ENCODE results near the gene DHCR24.

The DHCR24 gene

GRCh38 chr1:54857746-54858561 is 29.0 kb downstream of the DHCR24 start:
- H3K4me3 ChIP-seq (ENCODE audit: low read depth, low read length): no peak overlapping the region
- no peaks in the 10 kb centered on the region for H3K27me3 ChIP-seq (ENCODE audit: control insufficient read depth, insufficient read depth, low read length)
- no peaks in the 10 kb centered on the region for H3K4me1 ChIP-seq (ENCODE audit: control insufficient read depth, insufficient read depth, low read length)
- H3K36me3 ChIP-seq (ENCODE audit: control insufficient read depth, insufficient read depth, low read length): peaks cover 51% of the 10 kb centered on the region
- no peak overlapping the region for H3K9ac ChIP-seq (ENCODE audit: low read depth, low read length)
- H3K9me3 ChIP-seq (ENCODE audit: control insufficient read depth, insufficient read depth, low read length): no peaks in the 10 kb centered on the region

GRCh38 chr1:54857141-54857540 is 29.9 kb downstream of the DHCR24 start:
- no peak overlapping the region for H3K4me3 ChIP-seq (ENCODE audit: low read depth, low read length)
- no peaks in the 10 kb centered on the region for H3K27me3 ChIP-seq (ENCODE audit: control insufficient read depth, insufficient read depth, low read length)
- H3K36me3 ChIP-seq (ENCODE audit: control insufficient read depth, insufficient read depth, low read length): peaks cover 55% of the 10 kb centered on the region
- no peaks in the 10 kb centered on the region for H3K4me1 ChIP-seq (ENCODE audit: control insufficient read depth, insufficient read depth, low read length)
- no peaks in the 10 kb centered on the region for H3K9me3 ChIP-seq (ENCODE audit: control insufficient read depth, insufficient read depth, low read length)
- no peak overlapping the region for H3K9ac ChIP-seq (ENCODE audit: low read depth, low read length)

DNA sequence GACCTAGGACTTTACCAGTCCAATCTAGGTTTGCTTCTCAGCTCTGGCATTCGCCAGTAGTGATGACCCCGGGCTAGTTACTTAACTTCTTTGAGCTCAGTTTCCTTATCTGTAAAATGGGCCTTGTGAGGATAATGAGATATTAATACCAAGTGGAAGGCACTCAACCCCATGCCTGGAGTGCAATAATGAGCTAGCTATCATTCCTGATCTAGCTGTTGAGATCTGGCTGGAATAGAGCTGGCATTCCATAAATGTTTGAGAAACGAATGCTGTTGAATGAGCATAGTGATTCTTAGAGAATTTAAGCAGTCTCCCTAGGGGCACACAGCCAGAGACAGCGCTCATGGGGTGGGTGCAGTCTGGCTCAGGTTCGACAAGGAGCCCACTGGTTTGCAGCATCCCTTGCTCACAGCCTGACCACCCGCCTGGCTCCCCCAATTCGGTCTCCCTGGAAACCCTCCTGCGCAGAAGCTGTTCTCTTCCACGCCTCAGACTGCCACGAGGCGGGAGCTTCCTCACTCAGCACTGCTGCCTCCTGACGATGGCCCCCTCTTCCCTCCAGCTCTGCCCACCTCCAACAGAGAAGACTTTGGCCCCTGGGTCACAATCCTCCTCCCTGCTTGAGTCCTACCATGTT is 32.5 kb downstream of the DHCR24 start:
- no peaks in the 10 kb centered on the region for H3K4me1 ChIP-seq (ENCODE audit: control insufficient read depth, insufficient read depth, low read length)
- no peaks in the 10 kb centered on the region for H3K27me3 ChIP-seq (ENCODE audit: control insufficient read depth, insufficient read depth, low read length)
- no peaks in the 10 kb centered on the region for H3K9me3 ChIP-seq (ENCODE audit: control insufficient read depth, insufficient read depth, low read length)
- H3K9ac ChIP-seq (ENCODE audit: low read depth, low read length): no peak overlapping the region
- peaks cover 59% of the 10 kb centered on the region for H3K36me3 ChIP-seq (ENCODE audit: control insufficient read depth, insufficient read depth, low read length)
- no peak overlapping the region for H3K4me3 ChIP-seq (ENCODE audit: low read depth, low read length)

- Histone ChIP-seq H3K4me1 (ENCODE audit: control insufficient read depth, insufficient read depth, low read length) (no peaks in the 10 kb centered on the region), H3K9me3 (ENCODE audit: control insufficient read depth, insufficient read depth, low read length) (no peaks in the 10 kb centered on the region), H3K9ac (ENCODE audit: low read depth, low read length) (no peak overlapping the region), H3K4me3 (ENCODE audit: low read depth, low read length) (no peak overlapping the region), H3K36me3 (ENCODE audit: control insufficient read depth, insufficient read depth, low read length) (peaks cover 56% of the 10 kb centered on the region), H3K27me3 (ENCODE audit: control insufficient read depth, insufficient read depth, low read length) (no peaks in the 10 kb centered on the region)
Measured at GRCh38 chr1:54853793-54854370, 33.1 kb downstream of the DHCR24 start.

GRCh38 chr1:54853096-54853792 is 33.8 kb downstream of the DHCR24 start:
- H3K27me3 ChIP-seq (ENCODE audit: control insufficient read depth, insufficient read depth, low read length): no peaks in the 10 kb centered on the region
- H3K36me3 ChIP-seq (ENCODE audit: control insufficient read depth, insufficient read depth, low read length): peaks cover 56% of the 10 kb centered on the region
- H3K4me3 ChIP-seq (ENCODE audit: low read depth, low read length): no peak overlapping the region
- H3K4me1 ChIP-seq (ENCODE audit: control insufficient read depth, insufficient read depth, low read length): no peaks in the 10 kb centered on the region
- no peaks in the 10 kb centered on the region for H3K9me3 ChIP-seq (ENCODE audit: control insufficient read depth, insufficient read depth, low read length)
- H3K9ac ChIP-seq (ENCODE audit: low read depth, low read length): no peak overlapping the region

GRCh38 chr1:54851936-54852524 is 35.0 kb downstream of the DHCR24 start:
- Histone ChIP-seq H3K27me3 (ENCODE audit: control insufficient read depth, insufficient read depth, low read length) (no peaks in the 10 kb centered on the region), H3K9ac (ENCODE audit: low read depth, low read length) (no peak overlapping the region), H3K4me1 (ENCODE audit: control insufficient read depth, insufficient read depth, low read length) (no peaks in the 10 kb centered on the region), H3K36me3 (ENCODE audit: control insufficient read depth, insufficient read depth, low read length) (peaks cover 56% of the 10 kb centered on the region), H3K9me3 (ENCODE audit: control insufficient read depth, insufficient read depth, low read length) (no peaks in the 10 kb centered on the region), H3K4me3 (ENCODE audit: low read depth, low read length) (no peak overlapping the region)

- H3K36me3 ChIP-seq (ENCODE audit: control insufficient read depth, insufficient read depth, low read length): peaks cover 56% of the 10 kb centered on the region
- H3K27me3 ChIP-seq (ENCODE audit: control insufficient read depth, insufficient read depth, low read length): no peaks in the 10 kb centered on the region
- H3K4me3 ChIP-seq (ENCODE audit: low read depth, low read length): no peak overlapping the region
- H3K9ac ChIP-seq (ENCODE audit: low read depth, low read length): no peak overlapping the region
- no peaks in the 10 kb centered on the region for H3K9me3 ChIP-seq (ENCODE audit: control insufficient read depth, insufficient read depth, low read length)
- no peaks in the 10 kb centered on the region for H3K4me1 ChIP-seq (ENCODE audit: control insufficient read depth, insufficient read depth, low read length)
Measured at GRCh38 chr1:54851406-54851805, 35.6 kb downstream of the DHCR24 start.

DNA sequence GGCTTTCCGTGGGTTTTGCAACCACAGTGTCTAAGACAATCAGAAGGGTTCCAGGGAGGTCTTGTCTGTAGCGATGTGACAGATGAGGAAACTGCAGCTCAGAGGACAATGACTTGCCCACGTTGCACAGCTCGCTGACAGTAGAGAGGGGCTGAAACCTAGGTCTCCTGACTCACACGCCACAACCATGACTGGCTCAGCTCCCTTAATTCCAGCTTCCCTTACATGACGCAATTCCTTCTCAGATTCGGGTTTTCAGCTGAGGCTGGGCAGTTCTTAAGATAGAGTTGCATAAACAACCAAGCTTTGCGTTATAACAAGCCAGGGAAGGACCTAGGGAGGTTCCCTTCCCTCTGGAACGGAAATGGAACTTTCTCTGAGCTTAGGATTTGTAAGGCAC is 36.3 kb downstream of the DHCR24 start:
- peaks cover 50% of the 10 kb centered on the region for H3K36me3 ChIP-seq (ENCODE audit: control insufficient read depth, insufficient read depth, low read length)
- H3K4me1 ChIP-seq (ENCODE audit: control insufficient read depth, insufficient read depth, low read length): no peaks in the 10 kb centered on the region
- no peak overlapping the region for H3K9ac ChIP-seq (ENCODE audit: low read depth, low read length)
- no peaks in the 10 kb centered on the region for H3K9me3 ChIP-seq (ENCODE audit: control insufficient read depth, insufficient read depth, low read length)
- no peaks in the 10 kb centered on the region for H3K27me3 ChIP-seq (ENCODE audit: control insufficient read depth, insufficient read depth, low read length)
- no peak overlapping the region for H3K4me3 ChIP-seq (ENCODE audit: low read depth, low read length)

DNA sequence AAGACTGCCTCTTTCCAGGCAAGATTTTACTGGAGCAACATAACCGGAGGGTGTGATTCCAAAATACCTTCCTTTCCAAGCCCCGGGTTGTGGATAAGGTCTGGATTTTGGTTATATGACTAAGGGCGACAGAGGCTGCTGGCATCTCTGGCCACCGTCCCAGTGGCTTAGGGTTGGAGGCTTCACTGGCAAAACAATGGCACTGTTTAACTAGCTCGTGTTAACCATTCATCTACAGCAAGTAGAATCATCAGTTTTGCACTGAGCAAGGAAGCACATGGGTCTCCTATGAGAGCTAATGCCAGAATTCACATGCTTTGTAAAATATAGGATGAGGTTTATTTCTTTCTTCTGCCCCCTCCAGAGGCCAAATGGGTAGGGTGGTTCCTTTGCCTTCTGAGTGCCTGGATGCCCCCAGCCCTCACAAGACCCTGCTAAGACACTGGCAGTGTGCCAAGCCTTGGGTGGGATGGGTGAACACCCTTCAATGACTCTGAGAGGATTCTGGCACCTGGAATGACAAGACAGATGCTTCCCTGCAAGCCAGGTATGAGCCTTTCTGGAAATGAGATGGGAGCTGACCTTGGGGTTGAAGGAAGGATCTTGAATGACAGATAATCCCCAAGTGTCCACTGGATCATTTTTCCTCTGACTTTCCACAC is 36.8 kb downstream of the DHCR24 start:
- Histone ChIP-seq H3K9ac (ENCODE audit: low read depth, low read length) (no peak overlapping the region), H3K36me3 (ENCODE audit: control insufficient read depth, insufficient read depth, low read length) (peaks cover 45% of the 10 kb centered on the region), H3K27me3 (ENCODE audit: control insufficient read depth, insufficient read depth, low read length) (no peaks in the 10 kb centered on the region), H3K4me1 (ENCODE audit: control insufficient read depth, insufficient read depth, low read length) (no peaks in the 10 kb centered on the region), H3K9me3 (ENCODE audit: control insufficient read depth, insufficient read depth, low read length) (no peaks in the 10 kb centered on the region), H3K4me3 (ENCODE audit: low read depth, low read length) (no peak overlapping the region)

DNA sequence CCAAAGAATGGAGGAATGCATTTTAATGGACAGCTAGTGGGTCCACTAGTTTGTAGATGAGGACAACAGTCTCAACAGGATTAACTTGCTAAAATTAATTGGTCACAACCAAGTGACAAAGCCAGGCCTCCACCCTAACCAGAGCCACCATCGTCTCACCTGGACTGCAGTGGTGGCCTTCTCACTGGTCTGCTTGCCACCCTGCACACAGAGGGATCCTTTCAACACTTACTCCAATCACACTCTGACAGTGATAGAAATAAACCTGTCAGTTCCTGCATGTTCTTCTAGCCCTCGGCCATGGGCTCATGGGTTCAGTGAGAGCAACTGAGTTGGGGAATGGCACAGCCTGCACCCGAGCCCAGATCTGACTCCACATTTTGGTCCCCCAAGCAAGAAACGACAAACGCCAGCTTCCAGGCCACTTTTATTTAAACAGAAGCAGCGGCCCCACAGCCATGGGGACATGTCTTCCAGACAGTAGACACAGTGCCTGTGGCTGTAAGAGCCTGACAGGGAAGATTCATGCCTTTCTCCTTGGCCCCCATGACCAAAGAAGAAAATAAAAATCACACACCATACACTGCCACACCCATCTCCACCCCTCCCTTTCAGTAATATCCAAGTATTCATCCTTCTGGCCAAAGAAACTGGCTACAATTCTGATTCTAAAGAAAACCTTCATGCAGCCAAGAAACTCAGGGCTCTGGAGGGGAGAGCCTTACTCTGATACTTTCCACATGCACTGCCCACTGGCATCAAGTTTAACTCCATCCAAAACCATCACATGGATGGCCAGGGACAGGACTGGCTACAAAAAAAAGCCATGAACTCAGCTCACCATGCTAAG is 37.6 kb downstream of the DHCR24 start:
- H3K27me3 ChIP-seq (ENCODE audit: control insufficient read depth, insufficient read depth, low read length): no peaks in the 10 kb centered on the region
- no peaks in the 10 kb centered on the region for H3K9me3 ChIP-seq (ENCODE audit: control insufficient read depth, insufficient read depth, low read length)
- H3K36me3 ChIP-seq (ENCODE audit: control insufficient read depth, insufficient read depth, low read length): peaks cover 41% of the 10 kb centered on the region
- no peak overlapping the region for H3K4me3 ChIP-seq (ENCODE audit: low read depth, low read length)
- H3K4me1 ChIP-seq (ENCODE audit: control insufficient read depth, insufficient read depth, low read length): no peaks in the 10 kb centered on the region
- H3K9ac ChIP-seq (ENCODE audit: low read depth, low read length): no peak overlapping the region

Measured in iPS-15b (cell line).